GM19395 (cell line): ENCODE measurements around the gene LCMT2.

ENCODE experiments used
- ATAC-seq: cut with Tn5 transposase; IDR thresholded peaks from one replicate; pipeline ENCODE4 v1.9.1; 2021; ENCODE audit warnings: mild to moderate bottlenecking, moderate library complexity; ENCODE audit not compliant: unreplicated experiment

Gene LCMT2, protein sequence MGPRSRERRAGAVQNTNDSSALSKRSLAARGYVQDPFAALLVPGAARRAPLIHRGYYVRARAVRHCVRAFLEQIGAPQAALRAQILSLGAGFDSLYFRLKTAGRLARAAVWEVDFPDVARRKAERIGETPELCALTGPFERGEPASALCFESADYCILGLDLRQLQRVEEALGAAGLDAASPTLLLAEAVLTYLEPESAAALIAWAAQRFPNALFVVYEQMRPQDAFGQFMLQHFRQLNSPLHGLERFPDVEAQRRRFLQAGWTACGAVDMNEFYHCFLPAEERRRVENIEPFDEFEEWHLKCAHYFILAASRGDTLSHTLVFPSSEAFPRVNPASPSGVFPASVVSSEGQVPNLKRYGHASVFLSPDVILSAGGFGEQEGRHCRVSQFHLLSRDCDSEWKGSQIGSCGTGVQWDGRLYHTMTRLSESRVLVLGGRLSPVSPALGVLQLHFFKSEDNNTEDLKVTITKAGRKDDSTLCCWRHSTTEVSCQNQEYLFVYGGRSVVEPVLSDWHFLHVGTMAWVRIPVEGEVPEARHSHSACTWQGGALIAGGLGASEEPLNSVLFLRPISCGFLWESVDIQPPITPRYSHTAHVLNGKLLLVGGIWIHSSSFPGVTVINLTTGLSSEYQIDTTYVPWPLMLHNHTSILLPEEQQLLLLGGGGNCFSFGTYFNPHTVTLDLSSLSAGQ

DNA sequence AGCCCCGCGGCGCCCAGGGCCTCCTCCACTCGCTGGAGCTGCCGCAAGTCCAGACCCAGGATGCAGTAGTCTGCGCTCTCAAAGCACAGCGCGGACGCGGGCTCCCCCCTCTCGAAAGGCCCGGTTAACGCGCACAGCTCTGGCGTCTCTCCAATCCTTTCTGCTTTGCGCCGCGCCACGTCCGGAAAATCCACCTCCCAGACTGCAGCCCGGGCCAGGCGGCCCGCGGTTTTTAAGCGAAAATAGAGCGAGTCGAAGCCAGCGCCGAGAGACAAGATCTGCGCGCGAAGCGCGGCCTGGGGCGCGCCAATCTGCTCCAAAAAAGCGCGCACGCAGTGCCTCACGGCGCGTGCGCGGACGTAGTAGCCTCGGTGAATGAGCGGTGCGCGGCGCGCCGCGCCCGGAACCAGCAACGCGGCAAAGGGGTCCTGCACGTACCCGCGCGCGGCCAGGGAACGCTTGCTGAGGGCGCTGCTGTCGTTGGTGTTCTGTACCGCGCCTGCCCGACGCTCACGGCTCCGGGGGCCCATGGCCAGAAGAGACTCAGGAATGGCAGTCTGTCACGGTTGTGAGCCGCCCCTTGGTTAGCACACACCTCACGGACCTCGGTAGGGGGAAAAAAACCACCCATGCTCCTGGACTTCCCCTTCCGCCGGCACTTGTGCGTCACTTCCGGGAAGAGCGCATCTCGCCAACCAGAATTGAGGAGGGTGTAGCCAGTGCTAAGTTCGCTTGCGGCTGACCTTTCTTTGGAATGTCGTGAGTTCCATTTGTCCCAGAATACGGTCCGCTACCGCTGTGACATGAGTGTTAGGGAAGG is at the start of gene LCMT2:
Gene LCMT2 (minus strand): TSS at position 614 of the 820 bp plus-strand sequence. CDS start 84 bp downstream, at position 530.
- ATAC-seq, result peak; percentile 94

DNA sequence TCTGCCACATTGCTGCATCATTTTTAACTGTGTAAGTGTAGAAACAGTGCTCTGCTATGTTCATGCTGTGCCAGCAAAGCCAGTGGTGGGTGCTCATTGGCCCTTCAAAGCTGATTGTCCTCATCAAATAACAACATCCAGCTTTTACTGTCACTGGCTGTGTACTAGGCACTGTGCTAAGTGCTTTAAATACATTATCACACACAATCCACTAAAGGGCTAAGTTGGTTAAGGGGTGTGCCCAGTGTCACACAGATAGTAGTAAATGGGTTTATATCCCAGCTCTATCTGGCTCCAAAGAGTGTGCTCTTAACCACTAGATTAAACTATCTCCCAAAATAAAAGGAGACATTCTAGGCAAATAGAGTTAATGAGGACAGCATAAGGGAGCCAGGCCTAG is 48.2 kb upstream of the LCMT2 start:
- ATAC-seq, result no peak

DNA sequence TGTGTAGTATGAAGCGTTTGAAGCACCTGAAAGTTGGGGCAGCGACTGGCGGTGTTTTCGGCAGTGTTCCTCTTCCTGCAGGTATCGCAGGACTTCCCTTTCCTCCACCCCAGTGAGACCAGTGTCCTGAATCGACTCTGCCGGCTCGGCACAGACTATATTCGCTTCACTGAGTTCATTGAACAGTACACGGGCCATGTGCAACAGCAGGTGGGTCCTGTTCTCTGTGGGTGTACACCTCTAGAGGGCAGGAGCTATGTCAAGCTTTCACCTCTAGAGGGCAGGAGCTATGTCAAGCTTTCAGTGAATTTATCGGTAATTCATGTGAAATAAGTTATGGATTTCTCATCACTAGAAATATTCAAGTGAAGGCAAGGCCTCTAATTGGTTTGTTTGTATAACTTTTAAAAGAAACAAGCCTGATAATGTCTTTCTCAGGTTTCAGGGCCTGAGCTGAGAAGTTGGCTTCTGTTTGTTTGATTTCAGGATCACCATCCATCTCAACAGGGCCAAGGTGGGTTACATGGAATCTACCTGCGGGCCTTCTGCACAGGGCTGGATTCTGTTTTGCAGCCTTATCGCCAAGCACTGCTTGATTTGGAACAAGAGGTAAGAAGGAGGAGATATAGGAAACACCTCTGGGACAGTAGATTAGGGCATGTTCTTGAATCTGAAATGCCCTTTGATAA is 45.8 kb upstream of the LCMT2 start:
- no peak for ATAC-seq

DNA sequence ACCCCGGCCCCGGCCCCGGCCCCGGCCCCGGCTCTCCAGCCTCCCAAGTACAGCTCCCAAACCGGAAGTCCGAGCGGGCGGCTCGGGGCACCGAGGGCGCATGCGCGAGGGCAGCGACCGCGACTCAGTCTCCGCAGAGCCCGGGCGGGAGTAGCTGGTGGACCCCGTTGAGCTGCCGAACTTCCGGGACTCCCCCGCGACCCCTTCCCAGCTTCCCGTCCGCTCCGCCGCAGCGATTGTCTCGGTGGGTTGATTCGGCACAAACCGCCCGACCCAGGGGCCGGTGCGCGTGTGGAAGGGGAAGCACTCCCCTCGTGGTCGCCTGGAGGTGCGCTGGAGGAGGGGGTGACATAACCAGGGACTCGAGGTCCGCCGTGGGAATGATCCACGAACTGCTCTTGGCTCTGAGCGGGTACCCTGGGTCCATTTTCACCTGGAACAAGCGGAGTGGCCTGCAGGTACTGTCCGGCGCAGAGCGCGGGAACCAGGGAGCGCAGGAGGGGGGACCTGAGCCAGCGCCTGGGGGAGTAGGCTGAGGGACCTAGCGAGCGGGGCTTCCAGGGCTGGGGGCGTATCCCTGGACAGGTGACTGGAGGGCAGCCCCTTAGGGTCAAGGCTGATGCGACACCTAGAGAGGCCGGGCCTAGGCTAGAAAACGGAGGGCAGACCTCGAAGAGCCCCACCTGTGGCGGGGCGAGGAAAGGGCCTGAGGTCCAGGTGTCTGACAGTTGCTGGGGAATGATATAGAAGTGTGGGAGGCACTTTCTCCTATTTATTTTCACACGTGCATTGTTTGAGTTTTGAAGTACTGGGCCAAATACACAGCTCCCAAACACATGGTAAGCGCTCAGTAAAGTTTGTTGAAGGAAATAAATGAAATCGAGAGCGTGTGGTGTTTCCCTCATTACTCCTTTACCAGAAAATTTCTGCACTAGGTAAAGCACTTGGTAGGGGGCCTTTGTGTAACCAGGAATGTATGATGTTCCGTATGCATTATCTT is 40.9 kb upstream of the LCMT2 start, which contains the start of the genes TUBGCP4 and ZSCAN29:
Gene TUBGCP4 (plus strand): TSS at position 127 of the 1,000 bp plus-strand sequence. CDS start 254 bp downstream, at position 381.
Gene ZSCAN29 (minus strand): TSS at position 69 of the 1,000 bp plus-strand sequence. CDS start 1,130 bp downstream, outside the sequence.
- ATAC-seq, result peak; percentile 85

DNA sequence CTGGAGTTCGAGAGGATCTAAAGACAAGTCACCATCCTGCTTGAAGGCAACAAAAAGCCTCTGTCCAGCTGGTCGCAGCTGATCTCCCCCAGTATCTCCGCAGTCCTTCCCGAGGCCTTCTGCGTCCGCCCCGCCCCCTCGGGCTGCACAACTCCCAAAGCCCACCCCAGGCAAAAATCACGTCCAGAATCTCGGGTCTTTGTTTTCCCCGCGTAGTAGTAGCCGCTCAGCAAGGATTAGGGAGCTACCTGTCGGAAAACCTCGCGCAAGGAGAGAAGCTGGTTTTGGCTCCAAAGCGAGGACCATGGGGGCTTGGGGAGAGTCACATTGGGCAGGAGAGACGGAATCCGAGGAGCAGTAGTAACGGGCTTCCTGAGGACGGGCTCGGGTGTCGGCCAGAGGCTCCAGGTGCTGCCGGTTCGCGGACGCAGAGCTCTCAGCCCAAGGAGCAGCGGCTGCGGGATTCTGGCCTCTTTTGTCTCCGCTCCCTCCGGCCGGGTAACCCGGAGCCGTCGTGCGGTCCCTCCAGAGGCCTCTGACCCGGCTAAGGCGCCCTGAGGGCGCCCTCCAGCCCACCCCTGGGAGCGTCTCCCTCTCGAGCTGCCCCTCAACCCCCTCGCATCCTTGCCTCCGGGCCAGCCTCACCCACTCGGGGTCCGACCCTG is 40.1 kb upstream of the LCMT2 start:
- ATAC-seq, result peak; percentile 45

DNA sequence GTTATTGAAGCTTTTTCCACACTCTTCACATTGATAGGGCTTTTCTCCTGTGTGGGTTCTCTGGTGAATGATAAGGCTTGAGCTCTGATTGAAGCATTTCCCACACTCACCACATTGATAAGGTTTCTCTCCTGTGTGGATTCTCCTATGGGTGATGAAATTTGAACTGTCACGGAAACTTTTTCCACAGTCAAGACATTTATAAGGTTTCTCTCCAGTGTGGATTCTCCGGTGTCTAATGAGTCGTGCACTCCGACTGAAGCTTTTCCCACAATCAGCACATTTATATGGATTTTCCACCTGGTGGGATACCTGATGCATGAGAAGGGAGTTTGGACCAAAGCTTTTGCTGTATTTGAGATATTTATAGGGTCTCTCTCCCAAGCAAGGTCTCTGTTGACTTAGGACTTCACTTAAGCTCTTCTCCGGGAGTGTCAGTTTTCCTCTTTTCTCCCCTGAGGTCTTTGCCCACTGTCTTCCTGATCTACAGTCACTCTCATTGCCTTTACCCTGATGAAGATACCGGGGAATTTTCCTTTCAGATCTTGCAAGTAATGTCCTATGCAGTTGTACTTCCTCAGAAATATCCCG is 31.0 kb upstream of the LCMT2 start:
- no peak for ATAC-seq

DNA sequence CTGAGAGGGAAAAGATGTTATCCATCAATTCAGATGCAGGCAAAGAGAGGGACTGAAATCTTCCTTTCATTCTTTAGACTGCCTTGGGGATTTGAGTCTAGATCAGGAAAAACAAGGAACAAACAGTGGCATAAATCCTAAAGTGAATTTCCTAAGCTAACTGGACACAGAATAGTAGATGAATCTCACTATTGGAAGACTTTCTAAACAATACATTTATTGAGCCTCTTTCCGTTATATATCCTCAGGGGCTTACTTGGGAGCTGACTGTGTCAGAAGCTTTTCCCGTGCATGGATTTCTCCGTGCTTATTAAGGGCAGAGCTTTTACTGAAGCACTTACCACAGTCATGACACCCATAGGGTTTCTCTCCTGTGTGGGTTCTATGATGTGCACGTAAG is 30.4 kb upstream of the LCMT2 start:
- ATAC-seq, result no peak

DNA sequence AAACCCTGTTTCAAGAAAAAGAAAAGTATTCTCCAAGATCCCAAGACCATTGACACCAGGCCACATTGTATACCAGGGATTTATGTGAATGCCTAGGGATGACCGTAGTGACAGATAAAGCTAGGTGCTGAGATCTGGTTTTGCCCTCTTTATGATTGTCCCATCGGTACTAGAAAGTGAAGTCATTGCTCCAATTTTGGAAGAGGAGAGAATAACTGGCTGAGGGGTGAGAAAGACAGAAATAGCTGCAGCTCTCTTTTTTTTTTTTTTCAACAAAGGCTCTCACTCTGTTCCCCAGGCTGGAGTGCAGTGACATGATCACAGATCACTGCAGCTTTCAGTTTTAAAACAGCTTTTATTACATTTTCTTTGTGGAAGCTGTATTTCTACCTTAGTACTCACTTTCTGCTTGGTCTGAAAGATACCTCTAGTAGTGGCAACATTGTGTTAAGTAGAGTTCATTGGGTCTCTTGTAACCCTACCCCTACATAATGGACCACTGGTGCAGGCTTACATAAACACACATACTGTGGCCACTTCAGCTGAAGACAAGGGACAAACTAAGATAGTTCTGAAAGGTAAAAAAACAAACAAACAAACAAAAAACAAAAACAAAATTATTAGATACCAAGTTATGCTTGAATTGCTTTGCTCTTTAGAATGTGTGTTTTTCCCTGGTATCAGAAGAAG is 22.5 kb upstream of the LCMT2 start:
- no peak for ATAC-seq

DNA sequence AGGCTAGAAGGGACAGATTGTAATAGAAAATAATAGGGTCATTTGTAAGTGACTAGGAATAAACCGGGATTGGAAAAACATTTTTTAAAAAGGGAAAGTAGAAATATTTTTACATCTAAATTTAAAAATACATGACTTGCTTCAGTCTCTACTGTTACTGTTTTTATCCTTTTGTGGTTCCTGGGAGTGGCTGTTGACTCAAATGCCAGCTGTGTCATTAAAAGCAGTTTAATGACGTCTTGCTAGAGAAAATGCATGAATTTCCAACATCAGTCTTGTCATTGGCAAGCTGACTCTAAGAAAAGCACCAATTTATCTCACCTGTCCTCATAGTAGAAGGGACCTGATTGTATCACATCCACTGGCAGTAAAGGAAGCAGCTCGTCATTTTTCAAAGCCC is 16.7 kb upstream of the LCMT2 start:
- no peak for ATAC-seq

DNA sequence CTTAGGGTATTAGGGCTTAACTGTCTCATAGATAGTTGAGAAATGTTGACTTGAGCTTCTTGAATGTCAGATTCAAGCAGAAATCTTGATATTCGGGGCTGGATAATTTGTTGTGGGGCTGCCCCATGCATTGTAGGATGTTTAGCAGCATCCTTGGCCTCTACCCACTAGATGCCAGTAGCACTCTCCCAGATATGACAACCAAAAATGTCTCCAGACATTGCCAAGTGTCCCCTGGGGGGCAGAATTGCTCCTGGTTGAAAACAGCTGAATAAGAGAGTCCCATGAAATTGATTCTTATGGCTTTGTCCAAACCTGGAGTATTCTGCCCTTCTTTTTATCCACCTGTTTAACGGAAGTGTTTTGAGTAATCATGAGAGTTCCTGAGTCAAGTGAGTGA is 15.9 kb upstream of the LCMT2 start:
- no peak for ATAC-seq

DNA sequence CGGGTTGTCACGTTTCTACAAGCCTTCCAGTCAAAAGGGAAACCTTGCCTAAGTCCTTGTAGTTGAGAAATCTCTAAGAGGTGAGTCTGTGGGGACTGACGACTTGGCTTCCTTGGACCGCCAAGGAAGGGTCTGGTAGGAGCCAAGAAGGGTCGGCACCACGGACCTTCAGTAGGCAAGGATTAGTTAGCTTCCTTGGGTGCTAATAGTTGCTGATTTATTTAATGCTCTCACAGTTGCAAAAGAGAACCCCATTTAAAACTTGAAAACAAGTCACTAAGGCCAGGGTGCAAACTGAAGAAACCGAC is 361 bp upstream of the LCMT2 start:
- peak; percentile 32 for ATAC-seq

DNA sequence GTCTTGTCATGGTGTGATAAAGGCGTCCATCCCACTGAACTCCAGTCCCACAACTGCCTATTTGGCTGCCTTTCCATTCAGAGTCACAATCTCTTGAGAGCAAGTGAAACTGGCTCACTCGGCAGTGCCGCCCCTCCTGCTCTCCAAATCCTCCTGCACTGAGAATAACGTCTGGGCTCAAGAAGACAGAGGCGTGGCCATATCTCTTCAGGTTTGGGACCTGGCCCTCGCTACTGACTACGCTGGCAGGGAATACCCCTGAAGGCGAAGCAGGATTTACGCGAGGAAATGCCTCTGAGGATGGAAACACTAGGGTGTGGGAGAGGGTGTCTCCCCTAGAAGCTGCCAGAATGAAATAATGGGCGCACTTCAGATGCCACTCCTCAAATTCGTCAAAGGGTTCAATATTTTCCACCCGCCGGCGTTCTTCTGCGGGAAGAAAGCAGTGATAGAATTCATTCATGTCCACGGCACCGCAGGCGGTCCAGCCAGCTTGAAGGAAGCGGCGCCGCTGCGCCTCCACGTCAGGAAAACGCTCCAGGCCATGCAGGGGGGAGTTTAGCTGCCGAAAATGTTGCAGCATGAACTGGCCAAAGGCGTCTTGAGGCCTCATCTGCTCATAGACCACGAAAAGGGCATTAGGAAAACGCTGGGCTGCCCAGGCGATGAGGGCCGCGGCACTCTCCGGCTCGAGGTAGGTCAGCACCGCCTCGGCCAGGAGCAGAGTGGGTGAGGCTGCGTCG is 985 bp downstream of the LCMT2 start:
- no peak for ATAC-seq

DNA sequence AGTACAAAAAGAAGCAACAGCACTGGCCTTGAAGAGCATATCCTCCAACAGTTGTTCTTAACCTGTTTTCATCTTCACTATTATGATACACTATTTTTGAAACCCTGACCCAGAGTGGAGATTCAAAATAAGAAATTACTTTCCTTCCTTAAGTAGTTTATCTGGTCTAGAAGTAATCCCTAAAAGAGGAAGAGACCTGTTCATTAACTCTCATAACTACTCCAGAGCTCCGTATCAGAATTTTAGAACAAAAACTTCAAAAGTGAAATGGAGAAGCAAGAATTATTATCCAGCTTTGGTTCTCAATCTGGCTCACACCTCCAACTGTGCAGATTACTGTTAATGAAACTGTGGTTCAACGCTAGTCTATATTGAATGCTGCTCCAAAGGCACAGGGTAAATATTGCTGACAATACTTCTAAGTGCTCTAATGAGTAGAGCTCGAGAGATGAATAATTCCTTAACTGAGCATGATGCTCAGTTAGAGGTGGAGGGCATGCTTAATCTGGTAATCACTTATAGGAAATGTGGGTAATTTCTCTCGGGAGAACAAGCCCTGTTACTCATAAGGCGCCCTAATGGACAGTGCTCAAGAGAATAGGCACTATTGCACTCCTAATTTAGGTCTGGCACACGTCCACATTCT is 5.2 kb downstream of the LCMT2 start:
- ATAC-seq, result no peak

DNA sequence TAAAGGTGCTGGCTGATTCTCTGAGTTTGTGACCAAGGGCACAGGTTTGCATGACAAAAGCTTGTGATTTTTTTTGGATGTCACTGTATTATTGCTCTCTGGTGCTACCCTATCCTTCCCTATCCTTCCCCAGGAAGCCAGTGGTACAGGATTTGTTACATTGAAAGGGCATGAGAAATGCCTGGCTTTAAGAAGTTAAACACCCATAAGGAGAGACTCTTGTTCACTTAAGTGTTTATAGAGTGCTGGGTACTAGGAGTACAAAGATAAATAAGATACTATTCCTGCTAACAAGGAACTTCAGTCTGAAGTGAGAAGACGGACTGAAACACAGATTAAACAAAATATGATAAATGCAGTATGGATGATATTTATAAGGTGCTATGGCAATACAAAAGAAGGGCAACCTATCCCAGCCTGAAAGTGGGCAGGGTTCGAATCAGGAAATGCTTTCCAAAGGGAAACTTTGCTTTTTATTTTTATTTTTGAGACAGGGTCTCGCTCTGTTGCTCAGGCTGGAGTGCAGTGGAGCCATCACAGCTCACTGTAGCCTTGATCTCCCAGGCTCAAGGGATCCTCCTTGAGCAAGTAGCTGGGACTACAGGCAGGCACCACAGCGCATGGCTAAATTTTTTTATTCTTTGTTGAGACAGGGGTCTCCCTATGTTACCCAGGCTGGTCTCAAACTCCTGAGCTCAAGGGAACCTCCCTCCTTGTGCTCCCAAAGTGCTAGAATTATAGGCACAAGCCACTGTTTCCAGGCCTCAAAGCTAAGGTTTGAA is 11.2 kb downstream of the LCMT2 start:
- no peak for ATAC-seq

DNA sequence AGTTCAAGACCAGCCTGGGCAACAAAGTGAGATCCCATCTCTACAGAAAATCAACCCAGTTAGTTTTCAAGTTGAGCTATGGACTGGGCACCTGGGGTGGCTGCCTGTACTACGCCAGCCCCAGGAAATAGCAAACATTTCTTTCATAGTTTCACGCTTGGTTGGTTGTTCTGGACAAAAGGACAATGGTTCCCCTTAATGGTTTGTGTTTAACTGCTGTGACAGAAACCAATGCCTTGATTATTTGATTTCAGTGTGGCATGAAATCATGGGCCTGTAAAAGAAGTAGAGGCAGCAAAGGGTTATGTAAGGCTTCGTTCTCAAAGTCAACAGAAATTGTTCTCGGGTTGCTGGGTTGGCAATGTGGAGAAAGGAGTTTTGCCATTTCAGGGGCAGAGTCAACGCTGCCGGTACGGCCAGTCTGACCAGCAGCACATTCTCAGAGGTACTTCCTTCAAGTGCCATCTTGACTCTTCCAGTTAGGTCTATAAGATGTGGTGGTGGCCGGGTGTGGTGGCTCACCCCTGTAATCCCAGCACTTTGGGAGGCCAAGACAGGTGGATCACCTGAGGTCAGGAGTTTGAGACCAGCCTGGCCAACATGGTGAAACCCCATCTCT is 12.7 kb downstream of the LCMT2 start:
- ATAC-seq, result no peak

DNA sequence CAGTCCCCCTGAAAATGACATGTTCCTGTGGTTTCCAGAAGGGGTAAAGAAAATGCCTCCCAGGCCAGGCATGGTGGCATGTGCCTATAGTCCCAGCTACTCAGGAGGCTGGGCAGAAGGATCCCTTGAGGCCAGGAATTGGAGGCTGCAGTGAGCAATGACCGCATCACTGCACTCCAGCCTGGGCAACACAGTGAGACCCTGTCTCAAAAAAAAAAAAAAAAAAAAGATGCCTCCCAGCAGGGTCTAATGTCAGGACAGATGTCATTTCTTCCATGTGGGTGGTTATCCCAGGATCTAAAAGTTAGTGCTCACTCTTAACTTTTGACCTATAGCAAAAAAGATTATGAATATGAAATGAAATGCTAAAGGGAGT is 13.4 kb downstream of the LCMT2 start:
- ATAC-seq, result no peak
